GM20000 (cell line): ENCODE data around the gene IFI27L2.

ENCODE experiments used
- DNase-seq: peaks from one replicate; pipeline ENCODE4 v3.0.0; 2012; ENCODE audit warnings: low spot score
- CTCF ChIP-seq: IDR thresholded peaks from 2 replicates; pipeline ENCODE4 v1.5.1; 2012; ENCODE audit warnings: mild to moderate bottlenecking, control low read depth; ENCODE audit errors: extremely low read depth, missing control alignments

The IFI27L2 gene

DNA sequence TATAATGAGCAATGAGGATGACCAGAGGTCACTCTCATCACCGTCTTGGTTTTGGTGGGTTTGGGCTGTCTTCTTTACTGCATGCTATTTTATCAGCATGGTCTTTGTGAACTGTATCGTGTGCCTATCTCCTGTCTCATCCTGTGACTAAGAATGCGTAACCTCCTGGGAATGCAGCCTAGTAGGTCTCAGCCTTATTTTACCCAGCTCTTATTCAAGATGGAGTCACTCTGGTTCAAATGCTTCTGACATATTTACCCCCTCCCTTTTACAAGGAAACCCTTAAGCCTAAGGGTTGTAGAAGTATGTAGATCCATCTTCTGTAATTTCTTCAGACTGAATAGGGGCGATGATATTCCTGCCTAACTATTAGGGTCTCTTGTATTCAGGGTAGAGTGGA, 39.9 kb downstream of the IFI27L2 start:
- no peak for TF ChIP-seq CTCF
- DNase-seq: no peak

GRCh38 chr14:94088516-94088915, 40.9 kb downstream of the IFI27L2 start:
- no peak for DNase-seq
- TF ChIP-seq CTCF: no peak

DNA sequence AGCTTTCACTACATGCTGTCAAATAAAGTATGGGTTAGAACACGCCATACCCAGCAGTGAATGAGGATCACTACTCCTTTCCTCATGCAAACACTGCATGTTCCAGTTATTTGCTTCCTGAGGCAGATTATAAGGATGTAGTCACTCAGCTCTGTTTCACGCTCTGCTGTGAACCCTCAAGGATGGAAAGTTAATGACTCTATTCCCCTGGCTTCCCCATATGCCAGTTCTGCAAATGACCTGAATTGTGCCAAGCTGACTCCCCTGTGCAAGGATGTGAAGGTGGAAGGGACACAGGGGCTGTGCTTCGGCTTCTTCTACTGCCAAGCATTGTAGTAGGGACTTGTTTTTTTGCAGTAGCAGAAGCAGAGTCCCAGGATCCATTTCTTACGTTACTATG, 41.5 kb downstream of the IFI27L2 start:
- TF ChIP-seq CTCF: no peak
- no peak for DNase-seq

- no peak for TF ChIP-seq CTCF
- DNase-seq: no peak
Observed at GRCh38 chr14:94081386-94081820, 48.0 kb downstream of the IFI27L2 start.

- no peak for TF ChIP-seq CTCF
Observed at GRCh38 chr14:94080621-94081385, 48.6 kb downstream of the IFI27L2 start, which contains the start of the genes DDX24 and IFI27L1. TSS of gene DDX24 (minus strand) at chr14:94081202. CDS start at chr14:94079742, 1,460 bp downstream. TSS of gene IFI27L1 (plus strand) at chr14:94081310. CDS start at chr14:94096938, 15,628 bp downstream.

DNA sequence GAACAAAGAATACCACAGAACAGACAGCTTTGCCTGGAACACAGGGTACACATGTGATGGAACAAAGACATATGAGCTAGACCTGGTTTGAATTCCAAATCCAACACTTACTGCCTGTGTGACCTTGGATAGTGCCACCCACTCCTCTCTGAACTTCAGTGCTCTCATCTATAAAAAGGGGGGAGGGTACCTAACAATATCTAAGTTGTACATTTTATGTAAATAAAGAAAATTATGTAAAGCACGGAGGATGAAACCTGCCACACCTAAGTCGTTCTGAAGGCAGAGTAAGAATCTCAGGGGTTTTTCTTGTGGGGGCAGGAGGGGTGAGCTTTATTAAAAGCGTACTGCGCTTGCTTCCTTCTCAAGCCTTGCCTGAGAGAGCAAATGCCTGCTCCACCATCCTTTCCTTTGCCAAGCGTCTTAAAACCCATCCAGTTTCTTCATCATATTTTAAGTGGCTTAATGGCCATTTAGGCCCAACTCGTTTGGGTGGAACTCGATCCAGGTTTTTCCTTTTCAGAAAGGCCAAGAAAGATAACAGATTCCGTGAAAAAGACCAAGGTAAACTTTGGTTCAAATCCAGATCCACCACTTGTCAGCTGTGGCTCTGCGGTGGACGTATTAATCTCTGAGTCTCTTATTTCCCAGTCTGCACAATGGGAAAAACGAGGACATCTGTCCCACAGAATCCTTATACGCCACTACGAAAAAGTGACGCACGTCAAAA, 49.3 kb downstream of the IFI27L2 start:
- no peak for TF ChIP-seq CTCF
- no peak for DNase-seq

More at GRCh38 chr14:94080621-94081385, 48.6 kb downstream of the IFI27L2 start, which contains the start of the genes DDX24 and IFI27L1:
- peak; percentile 95 for DNase-seq

DNA sequence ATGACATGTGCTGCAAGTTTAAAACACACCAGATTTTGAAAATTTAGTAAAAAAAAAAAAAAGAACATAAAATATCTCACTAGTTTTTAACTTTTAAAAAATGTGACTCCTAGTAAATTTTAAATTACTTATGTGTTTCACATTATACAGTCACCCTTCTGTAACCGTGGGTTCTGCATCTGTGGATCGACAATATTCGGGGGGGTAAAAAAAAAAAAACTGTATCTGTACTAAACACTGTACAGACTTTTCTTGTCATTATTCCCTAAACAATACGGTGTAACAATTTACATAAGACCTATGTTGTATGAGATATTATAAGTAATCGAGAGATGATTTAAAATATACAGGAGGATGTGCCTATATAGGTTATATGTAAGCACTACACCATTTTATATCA, 51.6 kb downstream of the IFI27L2 start:
- DNase-seq: no peak
- TF ChIP-seq CTCF: no peak
